GM12874 (cell line): ENCODE data around the gene MECP2.

Experiments used
- TF ChIP-seq, protein P1 (sequence below): IDR thresholded peaks from 2 replicates; pipeline ENCODE4 v1.5.1; 2011; ENCODE audit warnings: low read depth, mild to moderate bottlenecking, control low read depth, low read length, moderate library complexity; ENCODE audit not compliant: insufficient read depth

MECP2 gene

DNA sequence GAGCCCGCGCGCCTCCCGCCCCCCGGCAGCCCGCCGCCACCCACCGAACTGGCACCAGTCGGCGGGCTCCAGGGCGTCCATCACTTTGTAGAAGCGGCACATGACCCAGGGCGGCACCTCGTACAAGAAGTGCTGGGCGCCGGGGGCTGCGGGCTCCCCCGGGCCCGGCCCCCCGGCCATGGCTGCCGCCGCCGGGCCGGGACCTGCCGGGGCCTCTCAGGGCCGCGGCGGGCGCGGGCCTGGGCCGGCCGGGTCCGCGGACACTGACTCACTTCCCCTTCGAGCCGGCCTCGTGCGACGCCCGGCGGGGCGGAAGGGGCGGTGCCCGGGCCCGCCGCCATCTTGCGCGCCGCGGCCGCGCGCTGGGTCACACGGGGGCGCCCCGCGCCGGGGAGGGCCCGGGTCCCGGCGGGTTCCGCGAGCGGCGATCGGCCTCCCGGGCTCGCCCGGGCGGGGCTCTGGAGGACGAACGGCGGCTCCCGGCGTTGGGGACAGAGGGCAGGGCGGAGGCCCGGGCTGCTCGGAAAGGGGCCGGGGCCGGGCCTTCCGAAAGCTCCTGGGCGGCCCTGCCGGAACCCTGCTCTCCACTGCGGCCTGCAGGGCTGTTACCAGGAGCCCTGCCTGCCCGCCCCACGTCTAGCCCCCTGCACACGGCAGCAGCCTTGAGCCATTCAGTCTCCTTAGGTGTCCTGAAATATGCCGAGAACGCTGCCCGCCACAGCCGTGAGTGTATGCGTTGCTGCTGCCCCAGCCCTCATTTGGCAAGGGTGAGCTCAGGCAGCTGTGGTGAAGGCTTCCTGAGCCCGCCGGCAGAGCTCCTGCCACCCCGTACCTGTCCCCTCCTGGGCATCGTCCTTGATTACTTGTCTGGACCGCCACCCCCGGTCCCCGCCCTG is 77.6 kb downstream of the MECP2 start, which contains the start of gene IRAK1:
Gene IRAK1, minus strand, starts transcription at position 270 of the 896 bp plus-strand sequence. Its CDS starts 90 bp downstream, at position 180.
- TF ChIP-seq, protein P1, sequence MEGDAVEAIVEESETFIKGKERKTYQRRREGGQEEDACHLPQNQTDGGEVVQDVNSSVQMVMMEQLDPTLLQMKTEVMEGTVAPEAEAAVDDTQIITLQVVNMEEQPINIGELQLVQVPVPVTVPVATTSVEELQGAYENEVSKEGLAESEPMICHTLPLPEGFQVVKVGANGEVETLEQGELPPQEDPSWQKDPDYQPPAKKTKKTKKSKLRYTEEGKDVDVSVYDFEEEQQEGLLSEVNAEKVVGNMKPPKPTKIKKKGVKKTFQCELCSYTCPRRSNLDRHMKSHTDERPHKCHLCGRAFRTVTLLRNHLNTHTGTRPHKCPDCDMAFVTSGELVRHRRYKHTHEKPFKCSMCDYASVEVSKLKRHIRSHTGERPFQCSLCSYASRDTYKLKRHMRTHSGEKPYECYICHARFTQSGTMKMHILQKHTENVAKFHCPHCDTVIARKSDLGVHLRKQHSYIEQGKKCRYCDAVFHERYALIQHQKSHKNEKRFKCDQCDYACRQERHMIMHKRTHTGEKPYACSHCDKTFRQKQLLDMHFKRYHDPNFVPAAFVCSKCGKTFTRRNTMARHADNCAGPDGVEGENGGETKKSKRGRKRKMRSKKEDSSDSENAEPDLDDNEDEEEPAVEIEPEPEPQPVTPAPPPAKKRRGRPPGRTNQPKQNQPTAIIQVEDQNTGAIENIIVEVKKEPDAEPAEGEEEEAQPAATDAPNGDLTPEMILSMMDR: no peak

DNA sequence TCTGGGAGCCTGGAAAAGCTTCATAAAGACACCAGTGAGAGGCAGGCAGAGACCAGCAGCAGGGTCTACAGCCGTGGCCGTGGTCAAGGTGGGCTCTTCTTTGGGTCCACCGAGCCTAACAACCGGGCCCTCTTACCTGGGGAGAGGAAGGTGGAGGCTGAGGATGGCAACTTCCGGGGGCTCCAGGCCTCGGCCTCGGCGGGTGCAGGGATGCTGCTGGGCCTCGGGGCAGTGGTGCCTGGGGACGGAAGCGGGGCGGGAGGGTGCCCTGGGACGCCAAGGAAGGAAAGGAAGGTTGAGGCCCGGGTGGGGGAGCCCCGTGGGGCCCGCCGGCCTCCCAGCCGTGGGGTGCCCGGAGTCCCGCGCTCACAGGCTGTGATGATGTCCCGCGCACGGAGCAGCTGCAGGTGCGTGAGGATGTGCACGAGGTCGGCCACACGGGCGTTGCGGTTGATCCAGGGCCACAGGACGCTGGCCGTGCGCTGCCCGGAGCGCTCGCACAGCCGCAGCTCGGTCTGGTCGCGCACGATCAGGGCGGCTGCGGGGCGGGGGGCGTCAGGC is 78.4 kb downstream of the MECP2 start:
- TF ChIP-seq, protein P1: no peak

- TF ChIP-seq, protein P1: no peak
Measured at GRCh38 chrX:154018518-154019060, 78.9 kb downstream of the MECP2 start.

- TF ChIP-seq, protein P1: no peak
Measured at GRCh38 chrX:154017766-154018517, 79.6 kb downstream of the MECP2 start.

GRCh38 chrX:154016366-154017076 is 81.0 kb downstream of the MECP2 start:
- TF ChIP-seq, protein P1: no peak

DNA sequence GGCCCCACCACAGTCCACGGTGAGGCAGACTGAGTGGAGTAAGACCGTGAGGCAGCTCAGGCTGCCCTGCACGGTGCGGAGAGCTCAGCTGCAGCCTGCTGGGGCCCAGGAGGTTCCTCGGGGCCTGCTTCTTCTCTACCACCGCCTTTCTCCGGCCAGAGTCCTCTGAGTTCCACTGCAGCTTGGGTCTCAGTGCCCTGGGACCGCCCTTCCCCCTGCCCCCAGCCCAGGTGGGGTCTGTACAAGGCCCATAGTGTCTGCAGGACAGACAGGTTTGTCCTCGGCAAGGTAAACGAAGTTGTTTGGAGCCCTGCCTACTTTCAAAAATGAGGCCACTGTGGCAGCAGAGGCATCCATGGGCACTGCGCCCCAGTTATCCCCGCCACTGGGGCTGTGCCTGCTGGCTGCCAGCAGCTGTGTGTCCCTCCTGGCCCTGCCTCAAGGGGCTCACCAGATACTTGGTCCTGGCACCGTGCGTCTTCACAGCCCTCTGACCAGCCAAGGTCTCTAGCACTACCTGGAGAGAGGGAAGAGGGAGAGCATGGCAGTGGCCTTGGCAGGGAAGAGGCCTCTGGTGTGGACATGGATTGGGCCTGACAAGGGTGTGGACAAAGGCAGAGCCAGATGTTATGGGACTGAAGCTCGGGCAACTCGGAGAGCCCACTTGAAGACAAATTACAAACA is 81.8 kb downstream of the MECP2 start:
- TF ChIP-seq, protein P1: no peak
